CD4-positive, alpha-beta T cell treated with Interleukin-17A for 4 hours (primary cell): ENCODE data around the gene JOSD2.
"Not testable (repeated sequence)": the region's sequence is repeated elsewhere in the genome, so short reads cannot be mapped to it uniquely, and the experiment has no call there.

ENCODE experiments used
- DNase-seq: peaks from one replicate; pipeline ENCODE4 v3.0.0-alpha.2; 2020; ENCODE audit warnings: mixed read lengths

JOSD2 gene

GRCh38 chr19:50475736-50476223 lies 35.2 kb downstream of the JOSD2 start:
- DNase-seq, result no peak

GRCh38 chr19:50475101-50475568 lies 35.9 kb downstream of the JOSD2 start:
- DNase-seq, result no peak

GRCh38 chr19:50473336-50473735 lies 37.7 kb downstream of the JOSD2 start:
- not testable (repeated sequence) for DNase-seq

- no peak for DNase-seq
Observed at GRCh38 chr19:50468818-50469217, 42.2 kb downstream of the JOSD2 start.

- DNase-seq, result no peak
Observed at GRCh38 chr19:50467566-50467965, 43.4 kb downstream of the JOSD2 start.

GRCh38 chr19:50466706-50467039 lies 44.3 kb downstream of the JOSD2 start:
- DNase-seq, result no peak

- DNase-seq, result no peak
Observed at GRCh38 chr19:50465986-50466705, 44.8 kb downstream of the JOSD2 start.

- DNase-seq, result no peak
Observed at GRCh38 chr19:50465000-50465399, 46.0 kb downstream of the JOSD2 start.

- no peak for DNase-seq
Observed at GRCh38 chr19:50464348-50464747, 46.6 kb downstream of the JOSD2 start.

GRCh38 chr19:50462970-50463369 lies 48.0 kb downstream of the JOSD2 start:
- no peak for DNase-seq

- peak; percentile 64 for DNase-seq
Observed at GRCh38 chr19:50461066-50461875, 49.7 kb downstream of the JOSD2 start.

GRCh38 chr19:50460161-50460765 lies 50.7 kb downstream of the JOSD2 start:
- no peak for DNase-seq

- no peak for DNase-seq
Observed at GRCh38 chr19:50459638-50460037, 51.4 kb downstream of the JOSD2 start.

- DNase-seq, result no peak
Observed at GRCh38 chr19:50459067-50459456, 51.9 kb downstream of the JOSD2 start.

GRCh38 chr19:50458396-50459066 lies 52.5 kb downstream of the JOSD2 start:
- no peak for DNase-seq

- no peak for DNase-seq
Observed at GRCh38 chr19:50457300-50457699, 53.7 kb downstream of the JOSD2 start.
